H1 (cell line): ENCODE measurements around the gene SATB2. TPM values are rescaled to one million over a fixed set of nuclear protein-coding genes. Genes with fewer than 3 reads are reported as not detected.

Source experiments
- CTCF ChIA-PET: fragments of 300-600 bp; sonication (Branson Sonifier 250); formaldehyde crosslinking; loops from one replicate; lab custom pipeline; 2021; ENCODE audit not compliant: partially characterized antibody; lab: Charles Lee
- POLR2A ChIA-PET: fragments of 300-600 bp; sonication (Branson Sonifier 250); formaldehyde crosslinking; loops from one replicate; lab custom pipeline; 2021; ENCODE audit warnings: inconsistent platforms; ENCODE audit not compliant: partially characterized antibody; lab: Charles Lee
- DNase-seq, 2 experiments: peaks; one replicate each; pipeline versions ENCODE4 v3.0.0 to v3.0.0-alpha.2; 2010 to 2022; ENCODE audit warnings: low spot score in 2 of 2, low read depth in 1 of 2, mixed read lengths in 1 of 2
- FAIRE-seq: peaks from 2 replicates; lab custom pipeline; 2011; peaks lifted over from hg19 to GRCh38; lab: Jason Lieb, UNC
- H2AFZ ChIP-seq: 2 replicates; pipeline ENCODE4 v1.8.1; 2012; ENCODE audit warnings: low read length, inconsistent platforms
- H2AK5ac ChIP-seq: 2 replicates; pipeline ENCODE4 v1.6.1; 2013; ENCODE audit warnings: low read depth, low read length
- H2BK120ac ChIP-seq: replicated peaks from 2 replicates; pipeline ENCODE3; 2013; ENCODE audit warnings: low read depth, low read length, inconsistent platforms
- H2BK12ac ChIP-seq: 2 replicates; pipeline ENCODE4 v1.6.1; 2013; ENCODE audit warnings: low read depth, low read length
- H2BK15ac ChIP-seq: 2 replicates; pipeline ENCODE4 v1.6.1; 2013; ENCODE audit warnings: low read length
- H2BK20ac ChIP-seq: 2 replicates; pipeline ENCODE4 v1.6.1; 2013; ENCODE audit warnings: low read length
- H2BK5ac ChIP-seq: 2 replicates; pipeline ENCODE4 v1.6.1; 2013; ENCODE audit warnings: low read depth, low read length
- H3K14ac ChIP-seq: 2 replicates; pipeline ENCODE4 v1.6.1; 2013; ENCODE audit warnings: inconsistent platforms; ENCODE audit not compliant: insufficient read length
- H3K18ac ChIP-seq: 2 replicates; pipeline ENCODE4 v1.6.1; 2013; ENCODE audit warnings: low read length; ENCODE audit errors: extremely low read depth
- H3K23ac ChIP-seq: 2 replicates; pipeline ENCODE4 v1.6.1; 2013; ENCODE audit warnings: inconsistent platforms; ENCODE audit not compliant: insufficient read length
- H3K23me2 ChIP-seq: 2 replicates; pipeline ENCODE4 v1.6.1; 2013; ENCODE audit warnings: low read depth, low read length
- H3K27ac ChIP-seq: 2 replicates; pipeline ENCODE4 v1.6.1; 2011; ENCODE audit warnings: low read depth, low read length, inconsistent platforms
- H3K27me3 ChIP-seq, 4 experiments: replicated peaks in 1 of 4; 1 replicate in 1 of 4; 2 replicates in 3 of 4; pipeline versions ENCODE4 v1.6.1 to v1.8.1; 2011 to 2013; ENCODE audit warnings: low read length in 3 of 4, mild to moderate bottlenecking in 3 of 4, inconsistent platforms in 2 of 4, mixed read lengths in 2 of 4, moderate library complexity in 1 of 4; ENCODE audit not compliant: control insufficient read depth in 3 of 4, insufficient read depth in 3 of 4; ENCODE audit errors: extremely low read depth in 1 of 4
- H3K36me3 ChIP-seq, 4 experiments: 2 replicates each; pipeline versions ENCODE4 v1.6.1 to v1.8.1; 2011 to 2013; ENCODE audit warnings: mild to moderate bottlenecking in 4 of 4, low read length in 3 of 4, moderate library complexity in 2 of 4, control low read depth in 1 of 4, inconsistent platforms in 1 of 4; ENCODE audit not compliant: insufficient read depth in 4 of 4, control insufficient read depth in 2 of 4
- H3K4ac ChIP-seq: replicated peaks from 2 replicates; pipeline ENCODE3; 2013; ENCODE audit warnings: low read length, low read depth, mixed read lengths, inconsistent platforms; ENCODE audit not compliant: insufficient read length
- H3K4me1 ChIP-seq, 4 experiments: replicated peaks in 1 of 4; 1 replicate in 1 of 4; 2 replicates in 3 of 4; pipeline versions ENCODE4 v1.6.1 to v1.8.1; 2011 to 2013; ENCODE audit warnings: low read length in 3 of 4, inconsistent platforms in 2 of 4, mixed read lengths in 1 of 4; ENCODE audit not compliant: insufficient read depth in 4 of 4, control insufficient read depth in 3 of 4
- H3K4me2 ChIP-seq, 2 experiments: 2 replicates each; pipeline versions ENCODE4 v1.6.1 to v1.8.1; 2011 to 2013; ENCODE audit warnings: low read depth in 2 of 2, low read length in 2 of 2, control low read depth in 1 of 2, inconsistent platforms in 1 of 2, mild to moderate bottlenecking in 1 of 2; ENCODE audit not compliant: insufficient read depth in 1 of 2
- H3K4me3 ChIP-seq, 4 experiments: fragments of 200-600, 300-600 bp in 1 of 4; sonication (generic), shearing (Covaris generic), sonication (Bioruptor Twin) in 1 of 4; 2 replicates each; pipeline versions ENCODE4 v1.5.1 to v1.8.1; 2011 to 2016; ENCODE audit warnings: low read length in 4 of 4, low read depth in 3 of 4, control low read depth in 2 of 4, inconsistent platforms in 2 of 4, mild to moderate bottlenecking in 2 of 4, mixed read lengths in 1 of 4, moderate library complexity in 1 of 4; ENCODE audit not compliant: insufficient read depth in 2 of 4; ENCODE audit errors: extremely low read depth in 1 of 4
- H3K56ac ChIP-seq: replicated peaks from 2 replicates; pipeline ENCODE3; 2013; ENCODE audit warnings: low read depth, mild to moderate bottlenecking, mixed read lengths, low read length, inconsistent platforms; ENCODE audit not compliant: insufficient read length
- H3K79me1 ChIP-seq: 2 replicates; pipeline ENCODE4 v1.6.1; 2013; ENCODE audit warnings: low read depth, low read length, control low read depth
- H3K79me2 ChIP-seq, 2 experiments: 2 replicates each; pipeline versions ENCODE4 v1.6.1 to v1.8.1; 2012 to 2013; ENCODE audit warnings: low read length in 2 of 2, mild to moderate bottlenecking in 2 of 2, inconsistent platforms in 1 of 2; ENCODE audit not compliant: insufficient read depth in 2 of 2, control insufficient read depth in 1 of 2
- H3K9ac ChIP-seq, 4 experiments: replicated peaks in 1 of 4; 1 replicate in 1 of 4; 2 replicates in 3 of 4; pipeline versions ENCODE4 v1.6.1 to v1.8.1; 2011 to 2013; ENCODE audit warnings: low read depth in 3 of 4, low read length in 3 of 4, control low read depth in 2 of 4, mild to moderate bottlenecking in 2 of 4, moderate library complexity in 2 of 4, inconsistent platforms in 1 of 4; ENCODE audit errors: extremely low read depth in 1 of 4
- H3K9me3 ChIP-seq, 2 experiments: 2 replicates each; pipeline versions ENCODE4 v1.6.1 to v1.8.1; 2012 to 2013; ENCODE audit warnings: mild to moderate bottlenecking in 2 of 2, moderate library complexity in 2 of 2, control low read depth in 1 of 2, inconsistent platforms in 1 of 2, low read depth in 1 of 2, low read length in 1 of 2, mixed read lengths in 1 of 2; ENCODE audit not compliant: insufficient read depth in 2 of 2
- H4K20me1 ChIP-seq, 2 experiments: replicated peaks in 1 of 2; 2 replicates each; pipeline versions ENCODE3 to v1.8.1; 2011 to 2013; ENCODE audit warnings: inconsistent platforms in 2 of 2, low read length in 2 of 2, mild to moderate bottlenecking in 1 of 2; ENCODE audit not compliant: insufficient read depth in 2 of 2, control insufficient read depth in 1 of 2
- H4K5ac ChIP-seq: 2 replicates; pipeline ENCODE4 v1.6.1; 2013; ENCODE audit warnings: low read length, low read depth, mixed read lengths, inconsistent platforms; ENCODE audit not compliant: insufficient read length
- H4K8ac ChIP-seq: 2 replicates; pipeline ENCODE4 v1.8.0; 2013; ENCODE audit warnings: mild to moderate bottlenecking, moderate library complexity, low read length, inconsistent platforms; ENCODE audit not compliant: insufficient read depth; ENCODE audit errors: extremely low read depth
- H4K91ac ChIP-seq: replicated peaks from 2 replicates; pipeline ENCODE3; 2013; ENCODE audit warnings: low read length, mixed read lengths, inconsistent platforms; ENCODE audit not compliant: insufficient read length
- ASH2L ChIP-seq: fragments of 200-600, 300-600 bp; sonication (generic); IDR thresholded peaks from one replicate; pipeline ENCODE4 v1.7.1; 2017; ENCODE audit warnings: low read length
- E2F6 ChIP-seq: IDR thresholded peaks from 2 replicates; pipeline ENCODE4 v1.6.1; 2012; ENCODE audit warnings: inconsistent platforms
- GABPA ChIP-seq: IDR thresholded peaks from 2 replicates; pipeline ENCODE4 v1.6.1; 2011; ENCODE audit warnings: mild to moderate bottlenecking, low read length, moderate library complexity, borderline replicate concordance; ENCODE audit not compliant: insufficient read depth
- KDM1A ChIP-seq: fragments of 200-600, 300-600 bp; sonication (generic); IDR thresholded peaks from 2 replicates; pipeline ENCODE4 v1.7.1; 2016; ENCODE audit warnings: mild to moderate bottlenecking, low read length, borderline replicate concordance
- MAFK ChIP-seq: IDR thresholded peaks from 2 replicates; pipeline ENCODE4 v1.6.1; 2012; ENCODE audit warnings: low read depth, mild to moderate bottlenecking, improper control_type of control experiment, low read length
- SAP30 ChIP-seq: fragments of 300-600 bp; sonication (generic); IDR thresholded peaks from 2 replicates; pipeline ENCODE4 v1.7.1; 2012; ENCODE audit warnings: low read length, moderate library complexity, mild to moderate bottlenecking, inconsistent platforms; ENCODE audit not compliant: insufficient read depth, insufficient replicate concordance
- SIX5 ChIP-seq: IDR thresholded peaks from 2 replicates; pipeline ENCODE4 v1.6.1; 2011; ENCODE audit warnings: mild to moderate bottlenecking, low read depth, low read length
- SP4 ChIP-seq: IDR thresholded peaks from 2 replicates; pipeline ENCODE4 v1.6.1; 2012; ENCODE audit warnings: low read length, inconsistent platforms
- WGBS, 2 experiments: shearing (Covaris generic) in 1 of 2; methylation state at CpG; one replicate each; pipeline versions ENCODE4 v1.1.6 to v1.1.7; 2013 to 2015; ENCODE audit warnings: low lambda C conversion rate in 2 of 2, mixed read lengths in 2 of 2, inconsistent platforms in 1 of 2, low coverage in 1 of 2, missing lambda C conversion rate in 1 of 2; ENCODE audit not compliant: insufficient replicate concordance in 2 of 2, insufficient coverage in 1 of 2, insufficient read length in 1 of 2; ENCODE audit errors: extremely low coverage in 1 of 2, missing lambda C conversion rate in 1 of 2; 5-methylcytosine and 5-hydroxymethylcytosine counted together
- polyA plus RNA-seq, 7 experiments: library from polyadenylated mRNA; depleted of rRNA in 3 of 7; stranded (reverse) in 5 of 7; unstranded in 2 of 7; fragments of >200 nt in 5 of 7; fragments of 200-250 nt in 2 of 7; gene quantifications; 1 replicate in 5 of 7; 2 replicates in 1 of 7; 4 replicates in 1 of 7; pipeline versions ENCODE4 v1.2.1 to v1.2.3, GENCODE V29; 2011 to 2013; ENCODE audit warnings: missing spikeins in 2 of 7, mixed read lengths in 2 of 7
- total RNA-seq: library from RNA; stranded (reverse); fragmentation: NEBNext Ultra II Directional; extraction: Animal tissue kit (Norgen Biotek cat#: 25700); gene quantifications from 2 replicates; pipeline ENCODE4 v1.2.1, GENCODE V29; 2021
- TF ChIP-seq, protein P1 (sequence below): IDR thresholded peaks from 2 replicates; pipeline ENCODE4 v1.6.1; 2011; ENCODE audit warnings: low read depth, mild to moderate bottlenecking, low read length; ENCODE audit not compliant: insufficient read depth

SATB2 gene
- total and polyA plus RNA-seq, 2 of the 8 experiments (the other 6 are each of a cell fraction or from before 2014, with no cell fraction given), result 1.3 to 5.7 TPM

- Histone ChIP-seq H3K4me3 (no peak overlapping the region), H2BK120ac (no peak overlapping the region), H4K91ac (no peak overlapping the region), H3K9me3 (no peaks in the 10 kb centered on the region), H4K8ac (no peak overlapping the region; the same call in 1 of the 2 replicates), H3K18ac (no peak overlapping the region), H3K23me2 (no peaks in the 10 kb centered on the region), H2BK20ac (no peak overlapping the region), H2BK12ac (no peak overlapping the region), H3K27ac (no peak overlapping the region), H2BK15ac (no peak overlapping the region), H3K4ac (no peak overlapping the region), H4K20me1 (no peaks in the 10 kb centered on the region), H3K36me3 (no peaks in the 10 kb centered on the region), H3K79me1 (no peaks in the 10 kb centered on the region), H3K79me2 (no peaks in the 10 kb centered on the region), H3K27me3 (no peaks in the 10 kb centered on the region), H2BK5ac (no peak overlapping the region), H4K5ac (no peak overlapping the region), H3K4me2 (no peak overlapping the region), H3K4me1 (no peaks in the 10 kb centered on the region), H3K14ac (no peak overlapping the region), H3K56ac (no peak overlapping the region), H3K23ac (no peak overlapping the region), H2AFZ (no peak overlapping the region), H2AK5ac (no peak overlapping the region), H3K9ac (no peak overlapping the region)
- 90% methylated on average over 6 of the region's 7 CpGs; no CpG with 5 or more reads in 1 of the 2 experiments for WGBS, 2 experiments
- DNase-seq (no peak), FAIRE-seq (no peak)
- ChIA-PET POLR2A (no interaction called here), CTCF (no interaction called here)
- TF ChIP-seq SIX5, result no peak
- no peak for TF ChIP-seq MAFK
- TF ChIP-seq GABPA, result no peak
- TF ChIP-seq, protein P1, sequence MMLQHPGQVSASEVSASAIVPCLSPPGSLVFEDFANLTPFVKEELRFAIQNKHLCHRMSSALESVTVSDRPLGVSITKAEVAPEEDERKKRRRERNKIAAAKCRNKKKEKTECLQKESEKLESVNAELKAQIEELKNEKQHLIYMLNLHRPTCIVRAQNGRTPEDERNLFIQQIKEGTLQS, result no peak
- TF ChIP-seq ASH2L, result no peak
- no peak for TF ChIP-seq SAP30
- no peak for TF ChIP-seq E2F6
- TF ChIP-seq KDM1A, result no peak
- no peak for TF ChIP-seq SP4
Measured at GRCh38 chr2:199348871-199349270, 108.9 kb downstream of the SATB2 start.
